ENCODE results near the gene PCSK6. TPM values are rescaled to one million over a fixed set of nuclear protein-coding genes. Genes with fewer than 3 reads are reported as not detected.

The PCSK6 gene
- total RNA-seq, 1 donor from 2014 or later: 1.8 TPM

- DNase-seq (ENCODE audit: low spot score, unreplicated experiment): no peak
- Mint-ChIP-seq H3K4me1 (ENCODE audit: low read depth) (peaks cover 19% of the 10 kb centered on the region), H3K36me3 (ENCODE audit: insufficient read depth) (no peaks in the 10 kb centered on the region), H3K4me3 (ENCODE audit: low read depth) (no peak overlapping the region), H3K27me3 (peaks cover 16% of the 10 kb centered on the region), H3K27ac (no peak overlapping the region), H3K9me3 (ENCODE audit: low read depth) (no peaks in the 10 kb centered on the region)
- TF ChIP-seq CTCF (IDR thresholded peaks at IDR 0.05; ENCODE audit: unreplicated experiment): no peak
Observed at GRCh38 chr15:101448336-101448735, 41.2 kb downstream of the PCSK6 start.

- H3K27ac Mint-ChIP-seq: peak overlapping the region; percentile 6
- H3K4me3 Mint-ChIP-seq (ENCODE audit: low read depth): no peak overlapping the region
- H3K36me3 Mint-ChIP-seq (ENCODE audit: insufficient read depth): no peaks in the 10 kb centered on the region
- no peak for TF ChIP-seq CTCF (IDR thresholded peaks at IDR 0.05; ENCODE audit: unreplicated experiment)
- no peak for DNase-seq (ENCODE audit: low spot score, unreplicated experiment)
- peaks cover 19% of the 10 kb centered on the region for H3K4me1 Mint-ChIP-seq (ENCODE audit: low read depth)
- no peaks in the 10 kb centered on the region for H3K9me3 Mint-ChIP-seq (ENCODE audit: low read depth)
- H3K27me3 Mint-ChIP-seq: peaks cover 15% of the 10 kb centered on the region
Observed at GRCh38 chr15:101447561-101448071, 41.9 kb downstream of the PCSK6 start.

- Mint-ChIP-seq H3K27ac (no peak overlapping the region), H3K36me3 (ENCODE audit: insufficient read depth) (no peaks in the 10 kb centered on the region), H3K4me3 (ENCODE audit: low read depth) (no peak overlapping the region), H3K27me3 (peaks cover 12% of the 10 kb centered on the region), H3K9me3 (ENCODE audit: low read depth) (no peaks in the 10 kb centered on the region), H3K4me1 (ENCODE audit: low read depth) (peaks cover 15% of the 10 kb centered on the region)
- no peak for TF ChIP-seq CTCF (IDR thresholded peaks at IDR 0.05; ENCODE audit: unreplicated experiment)
- no peak for DNase-seq (ENCODE audit: low spot score, unreplicated experiment)
Observed at GRCh38 chr15:101447168-101447533, 42.4 kb downstream of the PCSK6 start.

- Mint-ChIP-seq H3K27me3 (peaks cover 13% of the 10 kb centered on the region), H3K4me1 (ENCODE audit: low read depth) (peaks cover 10% of the 10 kb centered on the region), H3K27ac (no peak overlapping the region), H3K36me3 (ENCODE audit: insufficient read depth) (no peaks in the 10 kb centered on the region), H3K4me3 (ENCODE audit: low read depth) (no peak overlapping the region), H3K9me3 (ENCODE audit: low read depth) (no peaks in the 10 kb centered on the region)
- TF ChIP-seq CTCF (IDR thresholded peaks at IDR 0.05; ENCODE audit: unreplicated experiment): no peak
- no peak for DNase-seq (ENCODE audit: low spot score, unreplicated experiment)
Observed at GRCh38 chr15:101446518-101447167, 42.9 kb downstream of the PCSK6 start.

- H3K27me3 Mint-ChIP-seq: peaks cover 13% of the 10 kb centered on the region
Observed at GRCh38 chr15:101445562-101446517, 43.7 kb downstream of the PCSK6 start.

More at GRCh38 chr15:101445562-101446517, 43.7 kb downstream of the PCSK6 start:
- H3K9me3 Mint-ChIP-seq (ENCODE audit: low read depth): no peaks in the 10 kb centered on the region
- no peak overlapping the region for H3K4me3 Mint-ChIP-seq (ENCODE audit: low read depth)
- H3K4me1 Mint-ChIP-seq (ENCODE audit: low read depth): peaks cover 2% of the 10 kb centered on the region
- TF ChIP-seq CTCF (IDR thresholded peaks at IDR 0.05; ENCODE audit: unreplicated experiment): no peak
- no peak overlapping the region for H3K27ac Mint-ChIP-seq
- H3K36me3 Mint-ChIP-seq (ENCODE audit: insufficient read depth): no peaks in the 10 kb centered on the region
- no peak for DNase-seq (ENCODE audit: low spot score, unreplicated experiment)

All from progenitor cell of endocrine pancreas (in vitro differentiated cells).